SK-N-MC (cell line): ENCODE measurements around the gene DOLK.

Experiments used
- EZH2 ChIP-seq: fragments of 200-600 bp; sonication (generic); IDR thresholded peaks from one replicate; pipeline ENCODE4 v1.6.1; 2017; ENCODE audit warnings: antibody characterized with exemption
- FOXP2 ChIP-seq: optimal IDR thresholded peaks from 2 replicates; pipeline ENCODE3; 2011; ENCODE audit warnings: mild to moderate bottlenecking, moderate library complexity; ENCODE audit not compliant: insufficient read depth; ENCODE audit errors: extremely low read length, control extremely low read depth
- POLR2AphosphoS5 ChIP-seq: IDR thresholded peaks from 2 replicates; pipeline ENCODE4 v1.6.1; 2012; ENCODE audit warnings: mild to moderate bottlenecking, low read depth, low read length, borderline replicate concordance

DNA sequence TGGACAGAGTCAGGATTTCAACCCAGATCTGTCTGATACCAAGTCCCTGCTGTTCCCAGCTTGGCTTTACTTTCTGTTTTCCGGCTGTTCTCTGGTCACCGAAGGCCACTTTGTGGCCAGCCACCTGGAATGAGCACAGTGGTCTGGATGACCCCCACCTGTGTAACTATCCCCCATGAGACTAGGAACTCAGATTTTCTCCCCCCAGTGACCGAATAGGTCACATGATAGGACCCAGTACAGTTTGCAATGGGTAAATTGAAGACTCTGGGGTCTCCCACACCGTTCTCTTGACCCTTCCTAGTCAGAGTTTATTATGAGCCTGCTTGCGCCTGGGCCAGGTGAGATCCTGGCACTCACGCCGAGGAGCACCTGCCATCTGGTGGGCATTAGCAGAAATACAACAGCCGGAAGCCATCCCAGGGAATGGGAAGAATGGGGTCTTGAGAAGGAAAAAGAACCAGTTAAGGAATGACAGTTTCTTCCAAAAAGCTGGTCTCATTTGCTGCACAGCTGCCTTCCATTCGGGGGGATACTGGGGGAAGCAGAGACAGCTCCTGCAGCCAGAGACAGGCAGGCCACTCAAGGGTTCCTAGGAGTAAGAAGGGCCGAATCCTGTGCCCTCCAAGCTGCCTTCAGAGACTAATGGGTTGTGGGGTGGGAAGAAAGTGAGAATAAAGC, 19.5 kb downstream of the DOLK start:
- no peak for TF ChIP-seq POLR2AphosphoS5
- no peak for TF ChIP-seq FOXP2
- no peak for TF ChIP-seq EZH2
